Neural progenitor cell (in vitro differentiated cells): ENCODE measurements around the gene AK1. TPM values are rescaled to one million over a fixed set of nuclear protein-coding genes. Genes with fewer than 3 reads are reported as not detected.

Experiments
- DNase-seq: peaks from one replicate; pipeline ENCODE4 v3.0.0-alpha.2; 2016; ENCODE audit warnings: low spot score
- H2AFZ ChIP-seq: fragments of 200-600 bp; sonication (generic); replicated peaks from 2 replicates; pipeline ENCODE4 v1.6.1; 2016; ENCODE audit warnings: antibody characterized with exemption
- H3F3A ChIP-seq: fragments of 200-600 bp; sonication (generic); 2 replicates; pipeline ENCODE4 v1.6.1; 2016; ENCODE audit warnings: antibody characterized with exemption, low read depth
- H3K27ac ChIP-seq: fragments of 200-600 bp; sonication (generic); 2 replicates; pipeline ENCODE4 v1.5.1; 2016; ENCODE audit warnings: mild to moderate bottlenecking
- H3K27me3 ChIP-seq: fragments of 200-600 bp; sonication (generic); 2 replicates; pipeline ENCODE4 v1.6.1; 2016; ENCODE audit warnings: mild to moderate bottlenecking, moderate library complexity
- H3K36me3 ChIP-seq: fragments of 200-600 bp; sonication (generic); 2 replicates; pipeline ENCODE4 v1.5.1; 2016
- H3K4me1 ChIP-seq: fragments of 200-600 bp; sonication (generic); 2 replicates; pipeline ENCODE4 v1.6.1; 2016; ENCODE audit warnings: mixed run types
- H3K4me2 ChIP-seq: fragments of 200-600 bp; sonication (generic); 2 replicates; pipeline ENCODE4 v1.6.1; 2016
- H3K4me3 ChIP-seq: fragments of 200-600 bp; sonication (generic); 2 replicates; pipeline ENCODE4 v1.5.1; 2016
- H3K79me2 ChIP-seq: fragments of 200-600 bp; sonication (generic); 2 replicates; pipeline ENCODE4 v1.6.1; 2016; ENCODE audit warnings: low read depth
- H3K9ac ChIP-seq: fragments of 200-600 bp; sonication (generic); 2 replicates; pipeline ENCODE4 v1.6.1; 2016
- H3K9me3 ChIP-seq: fragments of 200-600 bp; sonication (generic); 2 replicates; pipeline ENCODE4 v1.5.1; 2016; ENCODE audit warnings: low read depth
- H4K20me1 ChIP-seq: fragments of 200-600 bp; sonication (generic); 2 replicates; pipeline ENCODE4 v1.6.1; 2016; ENCODE audit warnings: low read depth
- H3K27ac Mint-ChIP-seq: 3 replicates; pipeline ENCODE4 v1.8.0; 2021; ENCODE audit warnings: mixed read lengths
- H3K27me3 Mint-ChIP-seq: 2 replicates; pipeline ENCODE4 v1.8.0; 2022; ENCODE audit warnings: low read depth, mild to moderate bottlenecking, inconsistent platforms, moderate library complexity, mixed read lengths; ENCODE audit not compliant: insufficient read depth
- H3K36me3 Mint-ChIP-seq: 3 replicates; pipeline ENCODE4 v1.8.0; 2021; ENCODE audit warnings: mixed read lengths
- H3K4me1 Mint-ChIP-seq: 3 replicates; pipeline ENCODE4 v1.8.0; 2021; ENCODE audit warnings: mixed read lengths
- H3K4me3 Mint-ChIP-seq: 3 replicates; pipeline ENCODE4 v1.8.0; 2021; ENCODE audit warnings: mild to moderate bottlenecking, moderate library complexity, mixed read lengths
- H3K9me3 Mint-ChIP-seq: 3 replicates; pipeline ENCODE4 v1.8.0; 2020; ENCODE audit warnings: mixed read lengths
- EZH2 ChIP-seq: fragments of 200-600 bp; sonication (generic); IDR thresholded peaks from 2 replicates; pipeline ENCODE4 v1.6.1; 2017; ENCODE audit warnings: antibody characterized with exemption, mild to moderate bottlenecking, moderate library complexity
- EZH2phosphoT487 ChIP-seq: fragments of 200-600 bp; sonication (generic); IDR thresholded peaks from 2 replicates; pipeline ENCODE4 v1.6.1; 2017; ENCODE audit warnings: antibody characterized with exemption
- total RNA-seq: library from RNA; depleted of rRNA; stranded (reverse); fragments of >200 nt; gene quantifications from 2 replicates; pipeline ENCODE4 v1.2.3, GENCODE V29; 2015; ENCODE audit warnings: low replicate concordance
- TF ChIP-seq, protein P1 (sequence below): fragments of 200-600 bp; sonication (generic); IDR thresholded peaks from 2 replicates; pipeline ENCODE4 v1.5.1; 2017; ENCODE audit warnings: antibody characterized with exemption, mild to moderate bottlenecking

AK1 gene
- total RNA-seq, 1 donor from 2014 or later = 25.6 TPM

DNA sequence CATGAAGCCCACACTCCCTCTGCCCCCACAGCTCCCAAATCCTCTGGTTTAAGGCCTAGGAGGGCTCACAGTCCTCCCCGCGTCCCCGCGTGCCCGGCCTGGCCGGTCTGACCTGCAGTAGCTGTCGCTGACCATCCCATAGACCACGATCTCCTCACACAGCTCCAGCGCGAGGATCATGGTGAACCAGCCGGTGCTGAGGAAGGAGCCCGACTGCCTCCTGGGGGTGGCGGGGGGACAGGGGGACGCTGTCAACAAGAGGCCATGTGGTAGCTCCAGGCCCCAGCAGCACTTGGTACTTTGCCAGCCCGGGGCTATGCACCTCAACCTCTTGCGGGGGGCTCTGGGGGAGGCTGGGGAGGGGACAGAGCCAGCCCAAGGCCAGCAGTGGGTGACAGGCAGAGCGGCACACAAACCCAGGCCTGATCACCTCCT, 32.4 kb upstream of the AK1 start:
- no peaks in the 10 kb centered on the region for H3K9me3 Mint-ChIP-seq
- H2AFZ ChIP-seq = no peak overlapping the region
- H3K79me2 ChIP-seq = no peaks in the 10 kb centered on the region
- no peak overlapping the region for H3K27ac Mint-ChIP-seq
- H3K36me3 Mint-ChIP-seq = no peaks in the 10 kb centered on the region
- H3K27me3 Mint-ChIP-seq = peaks cover 7% of the 10 kb centered on the region
- DNase-seq = no peak
- no peaks in the 10 kb centered on the region for H3K9me3 ChIP-seq
- no peak overlapping the region for H3K9ac ChIP-seq
- H3K4me1 ChIP-seq = peaks cover 8% of the 10 kb centered on the region
- TF ChIP-seq EZH2 = no peak
- no peak for TF ChIP-seq EZH2phosphoT487
- TF ChIP-seq, protein P1, sequence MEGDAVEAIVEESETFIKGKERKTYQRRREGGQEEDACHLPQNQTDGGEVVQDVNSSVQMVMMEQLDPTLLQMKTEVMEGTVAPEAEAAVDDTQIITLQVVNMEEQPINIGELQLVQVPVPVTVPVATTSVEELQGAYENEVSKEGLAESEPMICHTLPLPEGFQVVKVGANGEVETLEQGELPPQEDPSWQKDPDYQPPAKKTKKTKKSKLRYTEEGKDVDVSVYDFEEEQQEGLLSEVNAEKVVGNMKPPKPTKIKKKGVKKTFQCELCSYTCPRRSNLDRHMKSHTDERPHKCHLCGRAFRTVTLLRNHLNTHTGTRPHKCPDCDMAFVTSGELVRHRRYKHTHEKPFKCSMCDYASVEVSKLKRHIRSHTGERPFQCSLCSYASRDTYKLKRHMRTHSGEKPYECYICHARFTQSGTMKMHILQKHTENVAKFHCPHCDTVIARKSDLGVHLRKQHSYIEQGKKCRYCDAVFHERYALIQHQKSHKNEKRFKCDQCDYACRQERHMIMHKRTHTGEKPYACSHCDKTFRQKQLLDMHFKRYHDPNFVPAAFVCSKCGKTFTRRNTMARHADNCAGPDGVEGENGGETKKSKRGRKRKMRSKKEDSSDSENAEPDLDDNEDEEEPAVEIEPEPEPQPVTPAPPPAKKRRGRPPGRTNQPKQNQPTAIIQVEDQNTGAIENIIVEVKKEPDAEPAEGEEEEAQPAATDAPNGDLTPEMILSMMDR = no peak
- H3K27ac ChIP-seq = no peak overlapping the region
- H3K27me3 ChIP-seq = no peaks in the 10 kb centered on the region
- H3K4me1 Mint-ChIP-seq = peaks cover 27% of the 10 kb centered on the region
- H3F3A ChIP-seq = no peaks in the 10 kb centered on the region
- no peak overlapping the region for H3K4me3 Mint-ChIP-seq
- no peaks in the 10 kb centered on the region for H4K20me1 ChIP-seq
- no peaks in the 10 kb centered on the region for H3K36me3 ChIP-seq
- no peak overlapping the region for H3K4me3 ChIP-seq
- H3K4me2 ChIP-seq = no peak overlapping the region

DNA sequence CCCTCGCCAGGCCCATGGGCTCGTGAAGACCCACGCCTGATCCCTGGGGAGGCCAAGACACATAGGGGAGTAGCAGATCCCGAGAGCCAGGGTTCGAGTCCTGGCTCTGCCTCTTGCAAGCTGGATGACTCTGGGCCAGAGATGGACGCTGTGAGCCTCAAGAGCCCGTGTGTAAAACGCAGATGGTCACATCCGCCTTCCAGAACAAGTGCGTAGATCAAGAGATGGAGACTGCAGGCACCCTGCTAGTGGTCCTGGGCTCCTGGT, 31.1 kb upstream of the AK1 start:
- Histone ChIP-seq H2AFZ (no peak overlapping the region), H4K20me1 (no peaks in the 10 kb centered on the region), H3K4me3 (no peak overlapping the region), H3K9me3 (no peaks in the 10 kb centered on the region), H3K4me2 (no peak overlapping the region), H3K27ac (no peak overlapping the region), H3K4me1 (peaks cover 12% of the 10 kb centered on the region), H3K36me3 (no peaks in the 10 kb centered on the region), H3K9ac (no peak overlapping the region), H3K27me3 (no peaks in the 10 kb centered on the region), H3K79me2 (no peaks in the 10 kb centered on the region), H3F3A (peaks cover 5% of the 10 kb centered on the region)
- Mint-ChIP-seq H3K4me1 (peaks cover 38% of the 10 kb centered on the region), H3K27me3 (peaks cover 9% of the 10 kb centered on the region), H3K4me3 (no peak overlapping the region), H3K27ac (no peak overlapping the region), H3K9me3 (no peaks in the 10 kb centered on the region), H3K36me3 (no peaks in the 10 kb centered on the region)
- no peak for DNase-seq
- TF ChIP-seq EZH2 (no peak), EZH2phosphoT487 (no peak)
- TF ChIP-seq, protein P1 = no peak

DNA sequence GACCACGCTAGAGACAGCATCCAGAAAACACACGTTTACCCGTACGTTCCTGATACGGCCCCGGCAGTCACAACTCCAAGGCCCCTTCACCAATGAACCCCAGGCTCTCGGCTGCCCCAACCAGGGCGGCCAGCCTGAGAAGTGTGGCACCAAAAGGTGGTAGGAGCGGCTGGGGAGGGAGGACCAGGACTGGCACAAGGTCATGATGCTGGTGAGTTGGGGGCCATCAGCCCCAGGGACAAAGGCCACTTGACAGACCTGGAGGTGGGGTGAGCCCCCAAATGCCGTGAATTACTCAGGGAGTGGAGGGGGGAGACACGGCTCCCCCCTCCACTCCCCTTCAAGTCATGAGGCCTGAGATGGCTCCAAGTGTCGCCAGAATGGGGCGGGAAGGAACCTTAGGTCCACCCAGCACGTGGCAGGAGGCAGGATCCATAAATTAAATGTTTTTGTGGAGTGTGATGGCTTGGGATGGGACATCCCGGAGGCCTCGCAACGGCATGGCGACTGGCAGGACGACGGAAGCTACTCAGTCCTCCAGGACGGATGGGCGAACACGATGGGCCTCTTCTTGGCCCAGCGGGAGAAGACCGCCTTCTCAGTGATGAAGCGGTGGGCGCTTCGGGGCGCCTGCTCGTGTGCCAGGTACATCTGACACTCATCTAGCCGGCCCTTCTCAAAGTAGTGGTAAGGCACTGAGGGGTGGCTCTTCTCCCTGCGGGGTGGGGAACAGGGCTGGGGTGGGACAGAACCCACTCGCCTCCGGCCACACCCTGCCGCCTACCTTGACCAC, 30.6 kb upstream of the AK1 start:
- H2AFZ ChIP-seq = no peak overlapping the region
- no peaks in the 10 kb centered on the region for H3K36me3 Mint-ChIP-seq
- H3K9me3 Mint-ChIP-seq = no peaks in the 10 kb centered on the region
- H3K27ac ChIP-seq = no peak overlapping the region
- no peak overlapping the region for H3K9ac ChIP-seq
- TF ChIP-seq EZH2 (no peak), EZH2phosphoT487 (no peak)
- TF ChIP-seq, protein P1 = no peak
- peaks cover 9% of the 10 kb centered on the region for H3K27me3 Mint-ChIP-seq
- no peak overlapping the region for H3K4me3 ChIP-seq
- H3K9me3 ChIP-seq = no peaks in the 10 kb centered on the region
- H3K4me1 ChIP-seq = peaks cover 12% of the 10 kb centered on the region
- no peaks in the 10 kb centered on the region for H3K36me3 ChIP-seq
- H3F3A ChIP-seq = peaks cover 7% of the 10 kb centered on the region
- H3K27me3 ChIP-seq = no peaks in the 10 kb centered on the region
- H3K4me3 Mint-ChIP-seq = no peak overlapping the region
- DNase-seq = no peak
- H3K4me1 Mint-ChIP-seq = peaks cover 43% of the 10 kb centered on the region
- no peaks in the 10 kb centered on the region for H3K79me2 ChIP-seq
- H3K27ac Mint-ChIP-seq = no peak overlapping the region
- H4K20me1 ChIP-seq = no peaks in the 10 kb centered on the region
- H3K4me2 ChIP-seq = no peak overlapping the region
